GM19438 (cell line): Measurements from ENCODE around the gene ZNF280D.

Source experiments
- ATAC-seq: cut with Tn5 transposase; IDR thresholded peaks from one replicate; pipeline ENCODE4 v1.9.1; 2021; ENCODE audit warnings: low read depth; ENCODE audit not compliant: unreplicated experiment

Gene ZNF280D

GRCh38 chr15:56749982-56750381 is 16.7 kb upstream of the ZNF280D start:
- ATAC-seq, result no peak

DNA sequence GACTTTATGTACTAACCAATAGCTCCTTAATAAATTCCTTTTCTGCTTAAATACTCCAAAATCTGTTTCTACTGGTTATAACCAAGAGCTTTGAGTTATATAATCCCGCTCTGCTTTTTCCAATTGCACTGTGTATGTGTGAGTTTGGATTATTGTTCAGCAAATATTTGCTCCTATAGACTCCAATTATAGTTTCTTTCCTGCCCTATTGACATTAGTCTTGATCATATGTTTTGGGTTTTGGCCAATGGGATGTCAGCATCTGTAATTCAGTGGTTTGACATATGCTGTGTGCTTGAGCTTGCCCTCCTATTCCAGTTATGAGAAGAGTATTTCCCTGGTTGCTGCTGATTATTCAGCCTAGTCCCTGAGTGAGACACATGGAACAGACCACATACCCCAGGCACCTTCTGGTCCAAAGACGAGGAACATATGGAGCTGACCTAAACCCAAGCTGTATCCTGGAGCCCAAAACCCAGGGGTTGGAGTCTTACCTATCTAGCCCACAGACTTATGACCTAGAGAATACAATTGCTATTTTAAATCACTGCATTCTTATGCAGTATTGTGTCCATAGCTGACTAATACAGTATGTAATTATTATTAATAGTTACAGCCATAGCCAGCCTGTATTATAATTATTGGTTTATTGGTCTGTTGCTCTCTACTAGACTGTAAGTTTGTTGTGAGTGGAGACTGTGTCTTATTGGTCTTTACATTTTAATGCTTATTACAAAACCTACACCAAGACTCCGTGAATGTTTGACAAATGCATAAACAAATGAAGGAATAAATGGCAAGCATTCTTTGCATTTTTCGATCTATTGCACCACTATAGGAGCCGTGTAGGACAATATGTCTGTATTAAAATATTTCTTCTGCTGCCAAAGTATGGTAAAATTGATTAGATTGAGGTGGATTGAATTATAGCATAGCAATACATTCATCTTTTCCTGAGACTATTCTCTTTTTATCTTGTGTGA is 11.7 kb upstream of the ZNF280D start:
- no peak for ATAC-seq

GRCh38 chr15:56741541-56741940 is 8.2 kb upstream of the ZNF280D start:
- no peak for ATAC-seq

- no peak for ATAC-seq
Observed at GRCh38 chr15:56739964-56740640, 6.8 kb upstream of the ZNF280D start.

- no peak for ATAC-seq
Observed at GRCh38 chr15:56739474-56739873, 6.2 kb upstream of the ZNF280D start.

DNA sequence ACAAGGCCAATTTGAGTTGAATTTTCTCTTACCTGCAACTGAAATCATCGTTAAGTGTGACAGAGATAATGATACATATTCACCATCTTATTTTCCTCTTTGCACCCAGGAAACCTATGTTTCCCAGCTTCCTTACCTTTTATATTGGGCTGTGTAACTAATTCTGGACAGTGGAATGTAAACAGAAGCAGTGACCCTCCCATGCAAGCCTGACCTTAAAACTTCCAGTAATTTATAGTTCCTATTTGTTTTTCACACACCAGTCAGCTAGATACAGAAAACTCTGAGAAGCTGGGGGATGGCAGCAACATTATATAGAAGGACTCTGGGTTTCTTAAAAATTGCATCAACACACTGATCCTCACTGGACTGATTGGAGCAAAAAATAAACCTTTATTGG is 4.5 kb upstream of the ZNF280D start:
- ATAC-seq, result no peak

GRCh38 chr15:56736881-56737707 is 3.8 kb upstream of the ZNF280D start:
- ATAC-seq, result no peak

DNA sequence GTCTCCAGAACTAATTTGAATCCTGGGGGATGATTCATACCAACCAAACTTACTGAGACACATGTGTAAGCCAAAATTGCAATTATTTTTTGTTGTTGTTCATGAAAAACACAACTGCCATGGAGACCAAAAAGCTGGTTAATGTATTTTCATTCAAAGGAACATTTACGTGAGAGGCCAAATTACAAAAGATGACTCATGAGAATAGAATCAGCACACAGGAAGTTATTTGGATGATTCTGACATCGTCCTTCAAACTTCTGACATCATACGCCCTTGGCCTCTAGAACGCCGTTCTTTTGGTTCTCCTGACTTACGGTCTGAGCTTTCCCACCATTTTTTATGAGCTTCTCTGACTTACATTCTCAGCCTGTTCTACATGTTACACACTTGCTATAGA is 3.0 kb upstream of the ZNF280D start:
- no peak for ATAC-seq

DNA sequence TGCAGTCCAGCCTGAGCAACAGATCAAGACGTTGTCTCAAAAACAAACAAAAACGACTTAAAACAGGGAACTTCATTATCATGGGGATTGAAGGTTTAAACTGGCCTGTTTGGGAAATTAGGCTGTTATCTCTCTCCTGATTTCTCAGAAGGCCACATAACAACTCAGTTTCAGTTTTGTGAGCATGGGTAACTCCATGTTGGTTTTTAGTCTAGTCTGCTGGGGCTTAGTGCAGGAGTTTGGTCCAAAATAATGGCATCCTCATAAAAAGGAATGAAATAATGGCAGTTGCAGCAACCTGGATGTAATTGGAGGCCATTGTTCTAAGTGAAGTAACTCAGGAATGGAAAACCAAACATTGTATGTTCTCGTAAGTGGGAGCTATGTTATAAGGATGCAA is 2.3 kb upstream of the ZNF280D start:
- no peak for ATAC-seq

- no peak for ATAC-seq
Observed at GRCh38 chr15:56734013-56734635, 815 bp upstream of the ZNF280D start.

DNA sequence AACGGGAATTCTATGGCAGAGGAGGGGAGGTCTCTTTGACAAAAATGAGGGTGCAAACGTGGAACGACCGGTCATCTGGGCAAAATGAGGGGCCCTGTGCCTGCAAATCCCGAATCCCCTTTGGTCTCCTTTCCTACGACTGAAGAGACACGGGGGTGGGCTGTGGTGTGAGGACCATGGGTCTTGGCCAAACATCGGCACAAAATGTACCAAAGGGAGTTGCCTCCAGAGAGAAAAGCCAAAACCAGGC is 498 bp downstream of the ZNF280D start:
- no peak for ATAC-seq

- no peak for ATAC-seq
Observed at GRCh38 chr15:56732135-56732885, 999 bp downstream of the ZNF280D start.

GRCh38 chr15:56731548-56731947 is 1.8 kb downstream of the ZNF280D start:
- ATAC-seq, result no peak

- no peak for ATAC-seq
Observed at GRCh38 chr15:56729561-56729960, 3.7 kb downstream of the ZNF280D start.

DNA sequence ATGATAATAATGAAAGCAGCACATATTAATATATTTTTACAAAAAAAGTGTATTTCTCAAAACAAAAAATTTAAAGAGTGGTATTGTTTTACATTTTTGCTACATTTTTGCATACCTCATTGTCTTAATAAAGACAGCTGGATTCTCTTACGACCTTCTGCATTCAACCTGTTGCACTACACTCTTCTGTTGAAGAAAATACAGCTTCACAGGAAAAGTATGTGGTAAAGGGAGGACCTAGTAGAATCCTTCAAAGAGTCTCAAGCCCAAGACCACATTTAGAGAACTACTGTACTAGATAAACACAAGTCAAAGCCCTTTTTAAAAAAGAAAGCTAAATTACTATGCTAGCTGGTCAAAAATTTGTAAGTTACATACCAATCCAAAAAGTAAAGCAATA is 7.9 kb downstream of the ZNF280D start:
- no peak for ATAC-seq

- ATAC-seq, result no peak
Observed at GRCh38 chr15:56724232-56724631, 9.1 kb downstream of the ZNF280D start.

DNA sequence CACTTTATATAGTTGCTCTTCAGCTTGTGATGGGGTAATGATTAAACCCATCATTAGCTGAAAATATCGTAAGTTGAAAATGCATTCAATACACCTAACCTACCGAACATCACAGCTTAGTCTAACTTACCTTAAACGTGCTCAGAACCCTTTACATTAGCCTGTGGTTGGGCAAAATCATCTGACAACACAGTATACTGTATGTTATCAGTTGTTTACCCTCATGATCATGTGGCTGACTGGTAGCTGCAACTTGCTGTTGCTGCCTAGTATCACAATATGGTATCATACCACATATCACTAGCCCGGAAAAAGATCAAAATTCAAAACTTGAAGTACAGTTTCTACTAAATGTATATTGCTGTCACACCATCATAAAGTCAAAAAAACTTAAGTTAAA is 9.5 kb downstream of the ZNF280D start:
- ATAC-seq, result no peak

GRCh38 chr15:56719774-56720555 is 13.3 kb downstream of the ZNF280D start:
- no peak for ATAC-seq

GRCh38 chr15:56719021-56719612 is 14.2 kb downstream of the ZNF280D start:
- no peak for ATAC-seq
